Ureter (tissue), 1 donor: Measurements from ENCODE around the gene GPR160. TPM values are rescaled to one million over a fixed set of nuclear protein-coding genes. Genes with fewer than 3 reads are reported as not detected.

Experiments used
- DNase-seq: peaks from one replicate; pipeline ENCODE4 v3.0.0-alpha.2; 2020; ENCODE audit warnings: low spot score
- total RNA-seq: library from RNA; stranded (reverse); gene quantifications from one replicate; pipeline ENCODE4 v1.2.4, GENCODE V29; 2023
- donor health status: DM: yes; HTN: yes; CAD: no.

Gene GPR160
- total RNA-seq, 1 donor from 2014 or later, result 62.1 TPM

GRCh38 chr3:170027233-170028102 lies 10.3 kb upstream of the GPR160 start:
- no peak for DNase-seq

GRCh38 chr3:170033489-170033888 lies 4.3 kb upstream of the GPR160 start:
- no peak for DNase-seq

GRCh38 chr3:170038434-170039110 lies 777 bp downstream of the GPR160 start:
- DNase-seq, result peak; percentile 61

- DNase-seq, result no peak
Observed at GRCh38 chr3:170040418-170040817, 2.6 kb downstream of the GPR160 start.

GRCh38 chr3:170043506-170043905 lies 5.7 kb downstream of the GPR160 start:
- no peak for DNase-seq

GRCh38 chr3:170044271-170044670 lies 6.5 kb downstream of the GPR160 start:
- no peak for DNase-seq

- DNase-seq, result no peak
Observed at GRCh38 chr3:170044795-170045244, 7.0 kb downstream of the GPR160 start.

GRCh38 chr3:170046269-170047132 lies 8.7 kb downstream of the GPR160 start:
- DNase-seq, result no peak

- DNase-seq, result no peak
Observed at GRCh38 chr3:170047133-170047404, 9.3 kb downstream of the GPR160 start.

- DNase-seq, result peak; percentile 67
Observed at GRCh38 chr3:170049146-170050000, 11.6 kb downstream of the GPR160 start.

- DNase-seq, result no peak
Observed at GRCh38 chr3:170050753-170051152, 13.0 kb downstream of the GPR160 start.

GRCh38 chr3:170052398-170052797 lies 14.6 kb downstream of the GPR160 start:
- DNase-seq, result no peak

GRCh38 chr3:170054204-170054603 lies 16.4 kb downstream of the GPR160 start:
- DNase-seq, result peak; percentile 8

- DNase-seq, result no peak
Observed at GRCh38 chr3:170055209-170055608, 17.4 kb downstream of the GPR160 start.

- DNase-seq, result no peak
Observed at GRCh38 chr3:170056710-170057454, 19.1 kb downstream of the GPR160 start.

- DNase-seq, result peak; percentile 14
Observed at GRCh38 chr3:170057550-170057949, 19.8 kb downstream of the GPR160 start.

- DNase-seq, result peak; percentile 18
Observed at GRCh38 chr3:170058127-170058526, 20.3 kb downstream of the GPR160 start.

GRCh38 chr3:170059447-170059846 lies 21.7 kb downstream of the GPR160 start:
- DNase-seq, result no peak

GRCh38 chr3:170062068-170062467 lies 24.3 kb downstream of the GPR160 start:
- DNase-seq, result no peak

- no peak for DNase-seq
Observed at GRCh38 chr3:170062769-170063168, 25.0 kb downstream of the GPR160 start.

- no peak for DNase-seq
Observed at GRCh38 chr3:170063691-170064090, 25.9 kb downstream of the GPR160 start.
